Cardiac septum (tissue), 1 donor: Measurements from ENCODE around the gene SLC25A25. TPM values are rescaled to one million over a fixed set of nuclear protein-coding genes. Genes with fewer than 3 reads are reported as not detected.
"Not testable (repeated sequence)": the region's sequence is repeated elsewhere in the genome, so short reads cannot be mapped to it uniquely, and the experiment has no call there.

Source experiments
- DNase-seq: peaks from one replicate; pipeline ENCODE4 v3.0.0-alpha.2; 2020; ENCODE audit warnings: low spot score
- intact Hi-C: fragments of 100-400 bp; cut with DNase I; formaldehyde crosslinking; loops from one replicate; pipeline ENCODE4 v1.14.0; 2022
- total RNA-seq: library from RNA; stranded (reverse); fragmentation: NEBNext Ultra II Directional; extraction: Animal tissue kit (Norgen Biotek cat#: 25700); gene quantifications from one replicate; pipeline ENCODE4 v1.2.1, GENCODE V29; 2021
- donor health status: DM: no; HTN: no; CAD: no.

Gene SLC25A25
- total RNA-seq, 1 donor from 2014 or later: 5.6 TPM

- intact Hi-C loops: loop anchor here (5.0 kb wide), 1 partner anchor 46 kb away; no protein-coding TSS in a partner anchor
- DNase-seq: peak; percentile 24
Observed at GRCh38 chr9:128118472-128118857, 50.4 kb downstream of the SLC25A25 start.

- peak; percentile 46 for DNase-seq
Observed at GRCh38 chr9:128118971-128119665, 51.1 kb downstream of the SLC25A25 start.

GRCh38 chr9:128120061-128120740 is 52.2 kb downstream of the SLC25A25 start:
- intact Hi-C loops: no loop called here
- DNase-seq: peak; percentile 70

More at GRCh38 chr9:128118971-128119665, 51.1 kb downstream of the SLC25A25 start:
- intact Hi-C loops: loop anchor here (5.0 kb wide), 1 partner anchor 47 kb away; no protein-coding TSS in a partner anchor

- DNase-seq: no peak
- intact Hi-C loops: no loop called here
Observed at GRCh38 chr9:128120741-128121465, 52.9 kb downstream of the SLC25A25 start.

- DNase-seq: no peak
- intact Hi-C loops: no loop called here
Observed at GRCh38 chr9:128121466-128121810, 53.4 kb downstream of the SLC25A25 start.

GRCh38 chr9:128121924-128122808 is 54.1 kb downstream of the SLC25A25 start:
- no peak for DNase-seq
- intact Hi-C loops: no loop called here

GRCh38 chr9:128122809-128123175 is 54.8 kb downstream of the SLC25A25 start:
- intact Hi-C loops: no loop called here
- no peak for DNase-seq

GRCh38 chr9:128123451-128124080 is 55.5 kb downstream of the SLC25A25 start:
- intact Hi-C loops: no loop called here

GRCh38 chr9:128124451-128124850 is 56.4 kb downstream of the SLC25A25 start:
- DNase-seq: no peak
- intact Hi-C loops: no loop called here

More at GRCh38 chr9:128123451-128124080, 55.5 kb downstream of the SLC25A25 start:
- no peak for DNase-seq

GRCh38 chr9:128124873-128125579 is 57.0 kb downstream of the SLC25A25 start:
- peak; percentile 86 for DNase-seq
- intact Hi-C loops: no loop called here

- no peak for DNase-seq
- intact Hi-C loops: loop anchor here (2.0 kb wide), 1 partner anchor 27 kb away; no protein-coding TSS in a partner anchor
Observed at GRCh38 chr9:128125580-128126354, 57.7 kb downstream of the SLC25A25 start.

- peak; percentile 93 for DNase-seq
- intact Hi-C loops: loop anchor here (2.0 kb wide), 1 partner anchor 29 kb away; no protein-coding TSS in a partner anchor
Observed at GRCh38 chr9:128127568-128127989, 59.5 kb downstream of the SLC25A25 start, which contains the start of gene PTGES2. Gene PTGES2, minus strand, starts transcription at chr9:128127729. Its CDS starts 12 bp downstream, at chr9:128127717.

- intact Hi-C loops: loop anchor here (2.0 kb wide), 1 partner anchor 29 kb away; no protein-coding TSS in a partner anchor
- DNase-seq: peak; percentile 91
Observed at GRCh38 chr9:128127990-128128835, 60.2 kb downstream of the SLC25A25 start.

- intact Hi-C loops: no loop called here
- DNase-seq: no peak
Observed at GRCh38 chr9:128128836-128129590, 61.0 kb downstream of the SLC25A25 start.

GRCh38 chr9:128129976-128130590 is 62.1 kb downstream of the SLC25A25 start:
- intact Hi-C loops, DNase-seq: not testable (repeated sequence)
